ENCODE measurements around the gene RFPL2.

- TF ChIP-seq HMGXB4 (CRISPR knock-in tag; IDR thresholded peaks at IDR 0.05) (no peak), CTCF (IDR thresholded peaks at IDR 0.05) (no peak), JUN (CRISPR knock-in tag; IDR thresholded peaks at IDR 0.05) (no peak), CBFB (CRISPR knock-in tag; IDR thresholded peaks at IDR 0.05; ENCODE audit: low read depth) (no peak), ETV6 (CRISPR knock-in tag; IDR thresholded peaks at IDR 0.05) (no peak), ZNF121 (CRISPR knock-in tag; IDR thresholded peaks at IDR 0.05) (no peak), TEAD4 (CRISPR knock-in tag; IDR thresholded peaks at IDR 0.05) (no peak), SOX15 (CRISPR knock-in tag; IDR thresholded peaks at IDR 0.05) (no peak), TCF7 (CRISPR knock-in tag; IDR thresholded peaks at IDR 0.05; ENCODE audit: low read depth) (no peak), SP1 (CRISPR knock-in tag; conservative IDR thresholded peaks at IDR 0.05) (no peak), ZNF232 (CRISPR knock-in tag; IDR thresholded peaks at IDR 0.05) (no peak)
- TF ChIP-seq, protein P1, sequence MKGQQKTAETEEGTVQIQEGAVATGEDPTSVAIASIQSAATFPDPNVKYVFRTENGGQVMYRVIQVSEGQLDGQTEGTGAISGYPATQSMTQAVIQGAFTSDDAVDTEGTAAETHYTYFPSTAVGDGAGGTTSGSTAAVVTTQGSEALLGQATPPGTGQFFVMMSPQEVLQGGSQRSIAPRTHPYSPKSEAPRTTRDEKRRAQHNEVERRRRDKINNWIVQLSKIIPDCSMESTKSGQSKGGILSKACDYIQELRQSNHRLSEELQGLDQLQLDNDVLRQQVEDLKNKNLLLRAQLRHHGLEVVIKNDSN (CRISPR knock-in tag; IDR thresholded peaks at IDR 0.05) = no peak
- TF ChIP-seq, protein P2, sequence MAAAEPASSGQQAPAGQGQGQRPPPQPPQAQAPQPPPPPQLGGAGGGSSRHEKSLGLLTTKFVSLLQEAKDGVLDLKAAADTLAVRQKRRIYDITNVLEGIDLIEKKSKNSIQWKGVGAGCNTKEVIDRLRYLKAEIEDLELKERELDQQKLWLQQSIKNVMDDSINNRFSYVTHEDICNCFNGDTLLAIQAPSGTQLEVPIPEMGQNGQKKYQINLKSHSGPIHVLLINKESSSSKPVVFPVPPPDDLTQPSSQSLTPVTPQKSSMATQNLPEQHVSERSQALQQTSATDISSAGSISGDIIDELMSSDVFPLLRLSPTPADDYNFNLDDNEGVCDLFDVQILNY (CRISPR knock-in tag; IDR thresholded peaks at IDR 0.05) = no peak
- TF ChIP-seq, protein P3, sequence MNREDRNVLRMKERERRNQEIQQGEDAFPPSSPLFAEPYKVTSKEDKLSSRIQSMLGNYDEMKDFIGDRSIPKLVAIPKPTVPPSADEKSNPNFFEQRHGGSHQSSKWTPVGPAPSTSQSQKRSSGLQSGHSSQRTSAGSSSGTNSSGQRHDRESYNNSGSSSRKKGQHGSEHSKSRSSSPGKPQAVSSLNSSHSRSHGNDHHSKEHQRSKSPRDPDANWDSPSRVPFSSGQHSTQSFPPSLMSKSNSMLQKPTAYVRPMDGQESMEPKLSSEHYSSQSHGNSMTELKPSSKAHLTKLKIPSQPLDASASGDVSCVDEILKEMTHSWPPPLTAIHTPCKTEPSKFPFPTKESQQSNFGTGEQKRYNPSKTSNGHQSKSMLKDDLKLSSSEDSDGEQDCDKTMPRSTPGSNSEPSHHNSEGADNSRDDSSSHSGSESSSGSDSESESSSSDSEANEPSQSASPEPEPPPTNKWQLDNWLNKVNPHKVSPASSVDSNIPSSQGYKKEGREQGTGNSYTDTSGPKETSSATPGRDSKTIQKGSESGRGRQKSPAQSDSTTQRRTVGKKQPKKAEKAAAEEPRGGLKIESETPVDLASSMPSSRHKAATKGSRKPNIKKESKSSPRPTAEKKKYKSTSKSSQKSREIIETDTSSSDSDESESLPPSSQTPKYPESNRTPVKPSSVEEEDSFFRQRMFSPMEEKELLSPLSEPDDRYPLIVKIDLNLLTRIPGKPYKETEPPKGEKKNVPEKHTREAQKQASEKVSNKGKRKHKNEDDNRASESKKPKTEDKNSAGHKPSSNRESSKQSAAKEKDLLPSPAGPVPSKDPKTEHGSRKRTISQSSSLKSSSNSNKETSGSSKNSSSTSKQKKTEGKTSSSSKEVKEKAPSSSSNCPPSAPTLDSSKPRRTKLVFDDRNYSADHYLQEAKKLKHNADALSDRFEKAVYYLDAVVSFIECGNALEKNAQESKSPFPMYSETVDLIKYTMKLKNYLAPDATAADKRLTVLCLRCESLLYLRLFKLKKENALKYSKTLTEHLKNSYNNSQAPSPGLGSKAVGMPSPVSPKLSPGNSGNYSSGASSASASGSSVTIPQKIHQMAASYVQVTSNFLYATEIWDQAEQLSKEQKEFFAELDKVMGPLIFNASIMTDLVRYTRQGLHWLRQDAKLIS (CRISPR knock-in tag; IDR thresholded peaks at IDR 0.05; ENCODE audit: borderline replicate concordance) = no peak
Measured at GRCh38 chr22:32222991-32223390, 18.1 kb upstream of the RFPL2 start.

Data from WTC11 (cell line).